ENCODE data around the gene CDIPT.

The CDIPT gene

GRCh38 chr16:29809031-29809747 is 53.8 kb downstream of the CDIPT start:
- no peak for DNase-seq
